CD14-positive monocyte (primary cell): Measurements from ENCODE around the gene CMSS1. TPM values are rescaled to one million over a fixed set of nuclear protein-coding genes. Genes with fewer than 3 reads are reported as not detected.

ENCODE experiments used
- DNase-seq, 3 donors: peaks; one replicate each; pipeline ENCODE4 v3.0.0-alpha.2; 2011 to 2022
- H2AFZ ChIP-seq: 2 replicates; pipeline ENCODE4 v1.6.0; 2012; ENCODE audit warnings: mild to moderate bottlenecking, low read depth, low read length, inconsistent platforms; ENCODE audit not compliant: insufficient read depth, poor library complexity, severe bottlenecking
- H3K27ac ChIP-seq, 2 donors: 1 replicate in 1 of 2; 2 replicates in 1 of 2; pipeline ENCODE4 v1.5.1; 2012 to 2013; ENCODE audit warnings: low read length in 2 of 2, control low read depth in 1 of 2, inconsistent platforms in 1 of 2, low read depth in 1 of 2, mild to moderate bottlenecking in 1 of 2
- H3K27me3 ChIP-seq, 2 donors: one replicate each; pipeline versions ENCODE4 v1.6.0 to v1.6.1; 2011 to 2013; ENCODE audit warnings: low read length in 2 of 2; ENCODE audit not compliant: control insufficient read depth in 2 of 2, insufficient read depth in 2 of 2
- H3K36me3 ChIP-seq, 2 donors: replicated peaks in 1 of 2; 1 replicate in 1 of 2; 2 replicates in 1 of 2; pipeline versions ENCODE4 v1.5.1 to v1.6.1; 2012 to 2013; ENCODE audit warnings: low read length in 2 of 2, control low read depth in 1 of 2, inconsistent platforms in 1 of 2, mild to moderate bottlenecking in 1 of 2; ENCODE audit not compliant: insufficient read depth in 2 of 2, control insufficient read depth in 1 of 2
- H3K4me1 ChIP-seq, 2 donors: 1 replicate in 1 of 2; 2 replicates in 1 of 2; pipeline versions ENCODE4 v1.5.1 to v1.6.1; 2012 to 2013; ENCODE audit warnings: low read length in 2 of 2, control low read depth in 1 of 2, inconsistent platforms in 1 of 2, mild to moderate bottlenecking in 1 of 2, moderate library complexity in 1 of 2; ENCODE audit not compliant: insufficient read depth in 2 of 2, control insufficient read depth in 1 of 2
- H3K4me2 ChIP-seq: replicated peaks from 2 replicates; pipeline ENCODE3; 2012; ENCODE audit warnings: low read length, moderate library complexity, mild to moderate bottlenecking; ENCODE audit not compliant: poor library complexity, severe bottlenecking; ENCODE audit errors: extremely low read depth
- H3K4me3 ChIP-seq, 3 experiments: fragments of 200-600 bp in 1 of 3; sonication (generic) in 1 of 3; replicated peaks in 1 of 3; 1 replicate in 2 of 3; 2 replicates in 1 of 3; pipeline ENCODE4 v1.5.1; 2011 to 2013; ENCODE audit warnings: low read length in 3 of 3, mild to moderate bottlenecking in 3 of 3, control low read depth in 2 of 3, low read depth in 2 of 3, inconsistent platforms in 1 of 3, moderate library complexity in 1 of 3
- H3K79me2 ChIP-seq: 2 replicates; pipeline ENCODE4 v1.6.0; 2012; ENCODE audit warnings: mild to moderate bottlenecking, control low read depth, inconsistent platforms, low read length, moderate library complexity; ENCODE audit not compliant: insufficient read depth
- H3K9ac ChIP-seq: 2 replicates; pipeline ENCODE4 v1.6.0; 2017; ENCODE audit warnings: low read length, mild to moderate bottlenecking; ENCODE audit not compliant: insufficient read depth, poor library complexity, severe bottlenecking
- H3K9me3 ChIP-seq, 2 donors: replicated peaks in 1 of 2; 1 replicate in 1 of 2; 2 replicates in 1 of 2; pipeline versions ENCODE4 v1.5.1 to v1.6.1; 2012 to 2013; ENCODE audit warnings: low read length in 2 of 2, control low read depth in 1 of 2; ENCODE audit not compliant: control insufficient read depth in 1 of 2, insufficient read depth in 1 of 2
- H4K20me1 ChIP-seq: 2 replicates; pipeline ENCODE4 v1.6.0; 2012; ENCODE audit warnings: mild to moderate bottlenecking, low read length, control low read depth, moderate library complexity; ENCODE audit not compliant: insufficient read depth
- H3K27ac Mint-ChIP-seq, 7 donors: one replicate each; pipeline ENCODE4 v1.8.0; 2020; ENCODE audit warnings: mild to moderate bottlenecking in 7 of 7, mixed read lengths in 7 of 7, moderate library complexity in 6 of 7, inconsistent platforms in 2 of 7
- H3K27me3 Mint-ChIP-seq, 3 donors: one replicate each; pipeline ENCODE4 v1.8.0; 2021 to 2022; ENCODE audit warnings: low read depth in 3 of 3, mild to moderate bottlenecking in 3 of 3, mixed read lengths in 3 of 3, moderate library complexity in 3 of 3, inconsistent platforms in 1 of 3
- H3K36me3 Mint-ChIP-seq, 2 donors: one replicate each; pipeline ENCODE4 v1.8.0; 2020; ENCODE audit warnings: mixed read lengths in 2 of 2, inconsistent platforms in 1 of 2, mild to moderate bottlenecking in 1 of 2
- H3K4me1 Mint-ChIP-seq: one replicate; pipeline ENCODE4 v1.8.0; 2020; ENCODE audit warnings: mild to moderate bottlenecking, mixed read lengths
- H3K4me3 Mint-ChIP-seq, 2 donors: one replicate each; pipeline ENCODE4 v1.8.0; 2020; ENCODE audit warnings: mild to moderate bottlenecking in 2 of 2, mixed read lengths in 2 of 2, moderate library complexity in 1 of 2
- H3K9me3 Mint-ChIP-seq, 7 donors: one replicate each; pipeline ENCODE4 v1.8.0; 2020 to 2022; ENCODE audit warnings: mixed read lengths in 7 of 7, mild to moderate bottlenecking in 6 of 7, moderate library complexity in 6 of 7, inconsistent platforms in 2 of 7
- WGBS: methylation state at CpG from one replicate; pipeline ENCODE4 v1.1.5; 2013; ENCODE audit warnings: missing lambda C conversion rate; ENCODE audit not compliant: insufficient coverage; 5-methylcytosine and 5-hydroxymethylcytosine counted together
- intact Hi-C, 2 donors: fragments of 100-400 bp; cut with micrococcal nuclease; formaldehyde crosslinking; loops; one replicate each; pipeline versions ENCODE4 v1.15.0 to v1.15.1; 2023
- polyA plus RNA-seq, 3 donors: library from polyadenylated mRNA; depleted of rRNA in 1 of 3; unstranded in 2 of 3; stranded (reverse) in 1 of 3; fragments of 300-500 nt in 2 of 3; fragments of >200 nt in 1 of 3; fragmentation: Illumina TruSeq in 2 of 3; gene quantifications; 1 replicate in 2 of 3; 2 replicates in 1 of 3; pipeline ENCODE4 v1.2.3, GENCODE V29; 2012 to 2021
- TF ChIP-seq, protein P1 (sequence below): fragments of 200-600 bp; IDR thresholded peaks from one replicate; pipeline ENCODE4 v1.8.0; 2022; ENCODE audit warnings: antibody characterized with exemption, mild to moderate bottlenecking

Gene CMSS1
- polyA plus RNA-seq, 3 donors = 1.1 to 3.6 (median 2.2) TPM

GRCh38 chr3:100046986-100047385 is 229.3 kb downstream of the CMSS1 start:
- no peaks in the 10 kb centered on the region for H3K9me3 ChIP-seq
- H3K27me3 ChIP-seq = no peaks in the 10 kb centered on the region
- no CpG with 5 or more reads among the region's 2 CpGs for WGBS
- intact Hi-C loops = loop anchor here in 1 of 2 donors (10.0 kb wide), 1 partner anchor 152 kb away; no protein-coding TSS in a partner anchor
- no peak overlapping the region for H3K9ac ChIP-seq
- H3K36me3 ChIP-seq = no peaks in the 10 kb centered on the region
- Mint-ChIP-seq H3K4me3 (peak overlapping the region in 1 of 2 donors; percentile 90), H3K27ac (peak overlapping the region in 5 of 7 donors; percentile 90 to 94 (median 92)), H3K27me3 (no peaks in the 10 kb centered on the region), H3K36me3 (no peaks in the 10 kb centered on the region), H3K4me1 (peaks cover 56% of the 10 kb centered on the region), H3K9me3 (no peaks in the 10 kb centered on the region)
- no peaks in the 10 kb centered on the region for H4K20me1 ChIP-seq
- TF ChIP-seq, protein P1, sequence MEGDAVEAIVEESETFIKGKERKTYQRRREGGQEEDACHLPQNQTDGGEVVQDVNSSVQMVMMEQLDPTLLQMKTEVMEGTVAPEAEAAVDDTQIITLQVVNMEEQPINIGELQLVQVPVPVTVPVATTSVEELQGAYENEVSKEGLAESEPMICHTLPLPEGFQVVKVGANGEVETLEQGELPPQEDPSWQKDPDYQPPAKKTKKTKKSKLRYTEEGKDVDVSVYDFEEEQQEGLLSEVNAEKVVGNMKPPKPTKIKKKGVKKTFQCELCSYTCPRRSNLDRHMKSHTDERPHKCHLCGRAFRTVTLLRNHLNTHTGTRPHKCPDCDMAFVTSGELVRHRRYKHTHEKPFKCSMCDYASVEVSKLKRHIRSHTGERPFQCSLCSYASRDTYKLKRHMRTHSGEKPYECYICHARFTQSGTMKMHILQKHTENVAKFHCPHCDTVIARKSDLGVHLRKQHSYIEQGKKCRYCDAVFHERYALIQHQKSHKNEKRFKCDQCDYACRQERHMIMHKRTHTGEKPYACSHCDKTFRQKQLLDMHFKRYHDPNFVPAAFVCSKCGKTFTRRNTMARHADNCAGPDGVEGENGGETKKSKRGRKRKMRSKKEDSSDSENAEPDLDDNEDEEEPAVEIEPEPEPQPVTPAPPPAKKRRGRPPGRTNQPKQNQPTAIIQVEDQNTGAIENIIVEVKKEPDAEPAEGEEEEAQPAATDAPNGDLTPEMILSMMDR = no peak
- H3K79me2 ChIP-seq = no peaks in the 10 kb centered on the region
- H2AFZ ChIP-seq = no peak overlapping the region
- H3K4me1 ChIP-seq = peaks cover 54 to 58% of the 10 kb centered on the region in 2 donors
- H3K4me3 ChIP-seq = peak overlapping the region in 1 of 3 experiments; percentile 61
- H3K27ac ChIP-seq = peak overlapping the region in 1 of 2 donors; percentile 80
- peak in 2 of 3 donors; percentile 14 to 46 for DNase-seq
- peak overlapping the region; percentile 67 for H3K4me2 ChIP-seq

GRCh38 chr3:100047455-100048141 is 229.9 kb downstream of the CMSS1 start:
- Mint-ChIP-seq H3K27ac (peak overlapping the region; percentile 90 to 97 (median 93)), H3K9me3 (no peaks in the 10 kb centered on the region), H3K27me3 (no peaks in the 10 kb centered on the region), H3K4me1 (peaks cover 56% of the 10 kb centered on the region), H3K4me3 (peak overlapping the region; percentile 75 to 90), H3K36me3 (no peaks in the 10 kb centered on the region)
- DNase-seq = peak; percentile 53 to 74 (median 68)
- Histone ChIP-seq H3K9ac (peak overlapping the region; percentile 42), H3K9me3 (no peaks in the 10 kb centered on the region), H3K36me3 (no peaks in the 10 kb centered on the region), H3K79me2 (no peaks in the 10 kb centered on the region), H3K27me3 (no peaks in the 10 kb centered on the region), H3K4me1 (peaks cover 54 to 58% of the 10 kb centered on the region in 2 donors), H3K4me2 (peak overlapping the region; percentile 67), H2AFZ (peak overlapping the region; percentile 63), H3K27ac (peak overlapping the region; percentile 62 to 80), H3K4me3 (peak overlapping the region; percentile 6 to 61 (median 49)), H4K20me1 (no peaks in the 10 kb centered on the region)
- WGBS = 58% methylated on average over 2 of the region's 6 CpGs
- TF ChIP-seq, protein P1 = no peak
- intact Hi-C loops = loop anchor here in 1 of 2 donors (10.0 kb wide), 1 partner anchor 153 kb away; no protein-coding TSS in a partner anchor
